ENCODE data around the gene XG.
"Not testable (repeated sequence)": the region's sequence is repeated elsewhere in the genome, so short reads cannot be mapped to it uniquely, and the experiment has no call there.

The XG gene

GRCh38 chrX:2751874-2752300 is at the start of gene XG:
Gene XG, plus strand, starts transcription at chrX:2752040. Its CDS starts 235 bp downstream, at chrX:2752275.
- DNase-seq = not testable (repeated sequence)

GRCh38 chrX:2703991-2704369 is 47.9 kb upstream of the XG start:
- DNase-seq = no peak

GRCh38 chrX:2705046-2705832 is 46.6 kb upstream of the XG start:
- no peak for DNase-seq

- DNase-seq = no peak
Observed at GRCh38 chrX:2707334-2707760, 44.5 kb upstream of the XG start.

GRCh38 chrX:2708021-2708420 is 43.8 kb upstream of the XG start:
- DNase-seq = no peak

GRCh38 chrX:2708592-2709188 is 43.1 kb upstream of the XG start:
- DNase-seq = no peak

- no peak for DNase-seq
Observed at GRCh38 chrX:2709556-2709955, 42.3 kb upstream of the XG start.

GRCh38 chrX:2710041-2710840 is 41.6 kb upstream of the XG start:
- DNase-seq = no peak

GRCh38 chrX:2711441-2711840 is 40.4 kb upstream of the XG start:
- no peak for DNase-seq

- DNase-seq = no peak
Observed at GRCh38 chrX:2712428-2712827, 39.4 kb upstream of the XG start.

- no peak for DNase-seq
Observed at GRCh38 chrX:2712890-2713840, 38.7 kb upstream of the XG start.

- DNase-seq = no peak
Observed at GRCh38 chrX:2714551-2714950, 37.3 kb upstream of the XG start.

GRCh38 chrX:2715066-2715600 is 36.7 kb upstream of the XG start:
- no peak for DNase-seq

GRCh38 chrX:2717312-2717711 is 34.5 kb upstream of the XG start:
- DNase-seq = no peak

- DNase-seq = no peak
Observed at GRCh38 chrX:2718821-2719220, 33.0 kb upstream of the XG start.

GRCh38 chrX:2719774-2720447 is 31.9 kb upstream of the XG start:
- DNase-seq = no peak

GRCh38 chrX:2723286-2723879 is 28.5 kb upstream of the XG start:
- DNase-seq = no peak

GRCh38 chrX:2727264-2727663 is 24.6 kb upstream of the XG start:
- not testable (repeated sequence) for DNase-seq

- DNase-seq = no peak
Observed at GRCh38 chrX:2732076-2732475, 19.8 kb upstream of the XG start.

- DNase-seq = no peak
Observed at GRCh38 chrX:2732649-2733048, 19.2 kb upstream of the XG start.

GRCh38 chrX:2733286-2733685 is 18.6 kb upstream of the XG start:
- no peak for DNase-seq
